ENCODE results near the gene TXLNB.
"Not testable (repeated sequence)": the region's sequence is repeated elsewhere in the genome, so short reads cannot be mapped to it uniquely, and the experiment has no call there.

Gene TXLNB

DNA sequence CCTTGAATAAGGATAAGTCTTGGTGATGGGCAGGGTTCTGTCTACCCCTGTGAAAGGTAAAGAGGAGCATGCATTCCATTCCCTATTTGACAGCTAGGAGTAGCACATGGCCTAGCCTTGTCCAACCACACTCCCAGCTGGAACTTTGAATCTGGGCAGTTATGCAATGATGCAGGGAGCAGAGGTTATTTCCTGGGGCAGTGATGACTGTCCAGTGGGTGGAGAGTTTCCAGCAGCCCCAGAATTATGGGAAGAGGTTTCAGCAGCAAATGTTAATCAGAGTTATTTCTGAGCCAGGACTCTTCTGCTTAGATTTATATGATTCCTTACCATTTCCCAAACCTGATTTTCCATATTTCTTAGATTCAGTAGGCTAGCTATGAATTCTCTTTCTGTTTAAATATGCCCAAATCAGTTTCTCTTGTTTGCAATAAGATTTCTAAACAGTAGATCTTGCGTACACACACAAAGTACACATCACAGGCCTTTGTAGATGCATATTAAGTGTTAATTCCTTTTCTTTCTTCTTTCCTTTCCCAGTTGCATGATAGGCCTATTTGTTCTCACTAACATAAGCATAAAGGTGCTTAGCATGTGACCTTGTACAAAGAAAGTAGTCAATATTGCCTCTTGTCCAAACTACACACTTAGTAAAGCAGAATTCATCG is 17.3 kb upstream of the TXLNB start:
- DNase-seq = no peak

DNA sequence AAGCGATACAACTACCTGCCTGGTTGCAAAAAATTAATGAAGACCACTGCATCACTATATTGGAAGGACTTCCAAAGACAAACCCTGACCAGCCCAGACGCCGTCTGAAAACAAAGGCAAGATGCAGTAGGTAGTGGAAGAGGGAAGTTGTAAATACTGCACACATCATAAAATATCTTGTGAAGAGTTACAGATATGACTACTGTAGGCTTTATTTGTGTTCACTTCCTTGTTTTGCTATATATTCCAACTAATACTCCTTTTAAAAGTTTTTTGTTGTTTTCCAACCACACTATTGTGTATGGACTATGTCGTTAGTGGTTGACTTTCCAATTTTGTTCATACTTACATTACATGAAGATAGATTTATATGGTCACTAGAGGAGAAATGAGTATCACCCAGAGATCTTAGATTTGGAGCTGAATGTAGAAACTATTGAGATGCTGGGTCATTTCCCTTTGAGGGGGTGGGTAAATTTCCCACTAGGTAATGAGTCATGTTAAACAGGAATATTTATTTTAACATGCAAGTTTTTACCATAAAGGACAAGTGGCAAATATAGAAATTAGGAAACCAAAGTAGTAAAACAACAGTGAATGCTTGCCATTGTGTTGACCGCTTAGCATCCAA is 16.6 kb upstream of the TXLNB start:
- DNase-seq = no peak

DNA sequence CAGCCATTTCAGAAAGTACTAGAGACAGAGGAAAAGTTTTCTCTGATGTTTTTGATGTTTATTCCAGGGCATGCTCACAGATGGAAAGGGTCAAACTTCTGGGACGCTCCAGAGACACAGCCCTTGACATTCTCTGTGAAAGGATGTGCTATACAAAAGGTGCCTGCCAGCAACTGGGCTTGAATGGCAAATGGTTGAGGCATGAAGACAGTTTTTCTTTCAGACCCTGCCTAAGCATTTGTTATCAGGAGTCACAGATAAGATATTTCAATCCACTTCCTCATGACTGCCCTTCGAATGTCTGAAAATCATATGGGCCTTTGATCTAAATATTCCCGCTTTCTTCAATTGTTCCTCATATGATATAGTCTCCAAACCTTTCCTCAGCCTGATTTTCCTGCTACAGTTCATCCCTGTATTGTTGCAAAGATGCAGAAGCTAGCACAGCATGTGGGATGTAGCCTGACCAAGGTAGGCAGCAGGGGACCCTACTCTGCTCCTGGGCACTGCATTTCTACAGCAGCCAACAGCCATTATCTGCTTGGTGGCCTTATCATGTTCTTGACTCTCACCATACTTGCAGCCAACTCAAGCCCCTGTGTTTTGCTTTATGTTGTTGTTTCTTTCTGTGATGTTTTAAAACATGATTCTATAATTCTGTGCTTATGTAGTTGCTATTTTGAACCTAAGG is 14.6 kb upstream of the TXLNB start:
- DNase-seq = no peak

DNA sequence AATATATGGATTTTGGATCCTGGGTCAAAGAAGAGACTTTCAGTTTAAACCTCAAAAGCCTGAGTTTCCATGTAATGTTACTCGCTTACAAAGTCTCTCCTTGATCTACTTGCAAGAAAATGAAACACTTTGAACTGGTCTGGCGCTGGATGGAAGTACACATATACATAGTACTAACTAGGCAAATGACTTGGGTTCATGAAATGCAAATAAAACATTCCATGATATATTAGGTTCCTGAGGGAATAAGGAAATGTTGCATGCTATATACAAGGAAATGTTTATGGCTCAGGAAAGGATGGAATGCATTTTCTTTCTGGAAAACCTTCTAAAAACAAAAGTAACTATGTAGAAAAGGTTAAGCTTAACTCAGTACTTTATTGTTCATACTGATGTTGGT is 11.4 kb upstream of the TXLNB start:
- DNase-seq = no peak

DNA sequence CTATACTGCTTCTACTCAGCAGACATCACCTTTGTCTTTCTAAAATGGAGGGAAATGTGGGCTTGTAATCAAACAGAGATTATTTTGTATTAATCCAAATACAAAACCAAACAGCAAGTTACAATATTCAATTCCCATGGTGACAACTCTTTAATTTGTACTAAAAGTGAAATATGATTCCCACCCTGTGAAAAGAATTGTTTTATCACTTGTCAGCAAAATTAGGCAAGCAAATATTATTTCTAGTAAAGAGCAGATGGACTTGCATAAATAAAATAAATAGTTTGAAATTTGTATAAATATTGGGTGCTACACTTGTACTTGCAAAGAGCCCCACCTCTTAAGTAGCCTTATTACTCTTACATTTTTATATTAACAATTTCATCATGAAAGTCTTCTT is 6.1 kb upstream of the TXLNB start:
- no peak for DNase-seq

DNA sequence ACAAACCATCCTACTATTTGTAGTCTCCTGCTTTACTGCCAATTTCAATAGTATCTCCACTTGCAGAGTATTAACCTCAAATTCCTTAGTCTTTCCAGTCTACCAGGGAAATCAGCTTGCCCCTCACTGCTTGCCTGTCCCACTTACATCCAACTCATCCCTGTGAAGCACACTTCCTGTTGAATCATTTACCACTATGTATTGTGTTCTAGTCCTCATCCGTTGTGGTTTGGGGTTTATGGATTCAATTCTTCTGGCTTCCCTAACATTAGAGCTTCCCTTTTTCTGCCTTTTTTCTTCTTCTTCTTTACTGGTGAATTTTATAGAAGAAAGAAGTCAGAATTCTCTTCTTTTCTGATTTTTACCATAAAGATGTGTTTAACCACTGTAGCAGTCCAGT is 5.1 kb upstream of the TXLNB start:
- DNase-seq = no peak

DNA sequence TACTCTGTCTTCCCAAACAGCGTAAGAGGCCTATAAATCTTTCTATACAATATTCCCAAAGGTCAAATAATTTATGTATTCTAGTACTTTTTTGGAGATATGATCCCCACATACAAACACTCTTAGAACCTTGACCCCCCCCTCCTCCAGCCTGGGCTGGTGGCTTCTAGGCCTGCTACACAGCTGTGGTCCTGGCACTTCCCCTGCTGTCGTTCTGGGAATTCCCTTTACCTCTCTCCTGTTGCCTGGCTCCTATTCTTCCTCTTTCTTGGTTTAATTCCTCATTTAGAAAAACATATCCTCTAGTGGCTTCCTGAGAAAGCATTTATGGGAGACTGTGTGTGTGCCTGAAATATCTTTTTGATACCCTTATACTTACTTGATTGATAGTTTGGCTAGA is 4.1 kb upstream of the TXLNB start:
- no peak for DNase-seq

DNA sequence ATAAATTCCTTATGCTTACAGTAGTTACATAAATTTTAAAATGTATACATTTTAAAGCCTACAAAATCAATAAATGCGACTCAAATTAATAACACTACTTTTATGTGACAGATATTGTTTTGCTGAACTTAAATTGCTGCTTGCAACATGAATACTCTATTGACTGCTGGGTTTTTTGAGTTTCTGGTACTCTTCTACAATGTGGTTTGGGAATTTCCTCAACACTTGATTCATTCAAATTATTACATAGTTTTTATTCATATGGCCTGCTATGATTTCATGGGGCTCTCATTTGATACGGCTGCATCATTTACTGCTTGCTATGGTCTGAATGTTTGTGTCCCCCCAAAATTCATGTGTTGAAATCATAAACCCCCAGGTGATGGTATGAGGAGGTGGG is 2.3 kb upstream of the TXLNB start:
- no peak for DNase-seq

DNA sequence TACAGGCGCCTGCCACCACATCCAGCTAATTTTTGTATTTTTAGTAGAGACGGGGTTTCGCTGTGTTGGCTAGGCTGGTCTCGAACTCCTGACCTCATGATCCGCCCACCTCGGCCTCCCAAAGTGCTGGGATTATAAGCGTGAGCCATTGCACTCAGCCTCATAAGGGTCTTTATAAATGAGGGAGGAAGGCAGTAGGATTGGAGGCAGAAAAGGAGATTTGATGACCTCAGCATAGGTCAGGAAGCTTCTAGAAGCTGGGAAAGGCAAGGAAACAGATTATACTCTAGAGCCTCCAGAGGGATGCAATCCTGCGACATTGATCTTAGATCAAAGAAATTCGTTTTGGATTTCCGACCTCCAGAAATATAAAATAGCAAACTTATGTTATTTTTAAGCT is 1.4 kb upstream of the TXLNB start:
- not testable (repeated sequence) for DNase-seq

DNA sequence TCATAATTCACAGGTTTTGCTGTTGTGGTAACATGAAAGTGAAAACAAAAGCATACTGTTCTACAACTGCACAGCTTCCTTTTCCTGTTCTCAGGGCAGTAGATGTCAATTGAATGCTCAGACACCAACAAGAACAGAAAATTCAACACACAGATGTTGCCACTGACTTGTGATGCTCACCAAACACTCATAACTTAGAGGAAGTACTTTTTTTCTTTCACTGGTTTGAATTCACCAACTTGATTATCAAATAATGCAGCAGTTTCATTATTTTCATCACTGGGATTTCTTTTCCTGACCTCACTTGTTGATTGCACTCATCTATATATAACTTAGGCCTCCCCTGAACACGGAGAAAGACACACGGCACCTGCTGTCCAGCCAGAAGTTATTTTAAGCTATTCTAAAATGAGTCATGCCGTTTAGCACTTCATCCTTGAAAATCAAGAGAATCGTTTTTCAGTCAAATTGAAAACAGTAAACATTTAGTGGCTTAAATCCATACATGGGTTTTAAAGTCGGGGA is 949 bp downstream of the TXLNB start:
- no peak for DNase-seq

DNA sequence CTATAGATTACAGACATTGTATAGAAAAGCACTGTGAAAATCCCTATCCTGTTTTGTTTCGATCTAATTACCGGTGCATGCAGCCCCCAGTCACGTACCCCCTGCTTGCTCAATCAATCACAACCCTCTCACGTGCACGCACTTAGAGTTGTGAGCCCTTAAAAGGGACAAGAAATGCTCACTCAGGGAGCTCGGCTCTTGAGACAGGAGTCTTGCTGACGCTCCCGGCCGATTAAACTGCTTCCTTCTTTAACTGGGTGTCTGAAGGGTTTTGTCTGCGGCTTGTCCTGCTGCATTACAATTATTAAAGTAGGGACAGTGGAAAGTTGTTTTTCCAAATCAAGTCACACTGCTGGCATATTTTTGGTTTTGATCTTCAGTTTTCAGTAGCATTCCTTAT is 2.6 kb downstream of the TXLNB start:
- no peak for DNase-seq

DNA sequence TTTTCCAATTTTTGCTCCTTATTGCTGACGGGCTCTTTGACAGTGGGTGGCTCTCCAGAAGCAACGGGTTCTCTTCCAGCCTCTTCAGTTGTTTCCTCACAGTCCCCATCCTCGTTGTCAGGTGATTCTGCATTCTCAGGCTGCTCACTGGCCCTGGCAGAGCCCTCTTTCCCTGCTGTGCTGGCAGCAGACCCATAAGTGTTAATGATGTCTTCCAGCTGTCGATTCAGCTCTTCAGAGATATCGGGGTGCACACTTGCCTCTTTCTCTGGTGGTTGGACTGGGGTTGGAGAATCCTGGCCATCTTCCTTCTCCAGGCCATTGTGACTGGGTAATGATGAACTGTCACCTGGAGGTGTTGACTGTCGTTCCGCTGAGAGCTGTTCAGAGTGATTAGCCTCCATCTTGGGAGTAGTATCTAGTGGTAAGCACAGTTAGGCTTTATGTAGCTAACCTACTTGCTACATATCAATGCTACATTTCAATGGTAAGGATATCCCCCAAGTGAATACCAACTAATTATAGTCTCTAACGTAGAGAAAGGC is 3.2 kb downstream of the TXLNB start:
- DNase-seq = no peak

DNA sequence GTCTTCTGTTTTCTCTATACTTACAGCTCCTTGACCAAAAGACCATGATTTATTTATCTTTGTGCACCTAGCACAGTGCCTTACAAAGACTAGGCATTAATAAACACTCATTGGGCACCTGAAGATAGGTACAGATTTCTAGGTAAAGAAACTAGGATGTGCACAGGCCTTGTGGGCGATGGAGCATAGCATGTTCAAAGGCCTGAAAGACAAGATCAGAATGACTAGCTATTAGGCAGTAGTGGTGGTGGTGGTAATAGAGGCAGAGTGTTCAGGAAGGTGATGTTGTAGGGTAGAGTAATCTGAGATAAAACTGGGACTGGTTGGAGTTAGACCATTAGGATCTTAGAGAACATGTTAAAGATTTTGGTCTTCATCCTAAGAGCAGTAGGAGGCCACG is 3.9 kb downstream of the TXLNB start:
- no peak for DNase-seq

DNA sequence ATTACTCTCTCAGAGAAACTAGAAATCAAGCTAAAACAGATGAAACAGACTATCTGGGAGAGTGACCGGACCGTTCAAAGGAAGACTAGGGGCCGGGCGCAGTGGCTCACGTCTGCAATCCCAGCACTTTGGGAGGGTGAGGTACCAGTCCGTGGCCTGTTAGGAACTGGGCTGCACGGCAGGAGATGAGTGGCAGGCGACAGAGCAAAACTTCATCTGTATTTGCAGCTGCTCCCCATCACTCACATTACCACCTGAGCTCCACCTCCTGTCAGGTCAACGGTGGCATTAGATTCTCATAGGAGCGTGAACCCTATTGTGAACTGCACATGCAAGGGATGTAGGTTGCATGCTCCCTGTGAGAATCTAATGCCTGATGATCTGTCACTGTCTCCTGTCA is 5.4 kb downstream of the TXLNB start:
- not testable (repeated sequence) for DNase-seq

DNA sequence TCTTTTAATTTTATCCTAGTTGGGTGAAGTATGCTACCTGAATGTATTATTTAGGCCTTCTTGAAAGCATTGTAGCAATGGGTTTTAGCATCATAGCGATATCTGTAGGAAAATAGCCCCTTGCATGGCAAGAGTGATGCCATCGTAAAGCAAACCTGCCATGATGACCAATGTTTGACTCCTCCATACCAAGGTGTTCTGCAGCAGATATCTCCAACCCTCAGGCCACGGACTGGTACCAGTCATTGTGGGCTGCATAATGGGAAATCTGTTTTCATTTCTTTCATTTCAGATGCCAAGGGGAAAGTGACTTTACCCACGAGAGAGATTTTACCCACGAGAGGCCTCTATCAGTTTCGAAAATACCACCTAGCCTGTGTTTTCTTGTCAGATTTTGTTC is 6.2 kb downstream of the TXLNB start:
- no peak for DNase-seq

DNA sequence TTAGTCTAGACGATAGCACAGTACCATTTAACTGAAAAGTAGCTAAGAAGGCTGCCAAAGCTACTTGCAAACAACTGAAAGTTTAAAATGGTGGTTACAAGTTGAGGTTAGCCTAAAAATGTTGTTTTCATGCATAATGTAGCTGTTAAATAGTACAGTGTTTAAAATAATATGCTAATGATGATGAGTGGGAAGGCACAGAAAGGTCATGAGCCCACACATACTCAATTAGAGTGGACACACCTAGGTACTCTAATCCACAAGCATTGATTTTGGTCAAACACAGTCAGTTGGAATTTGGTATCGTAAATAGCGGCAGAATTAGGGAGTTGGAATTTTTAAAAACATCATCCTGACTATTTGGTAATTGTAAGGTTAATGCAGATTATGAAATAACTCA is 7.0 kb downstream of the TXLNB start:
- no peak for DNase-seq

DNA sequence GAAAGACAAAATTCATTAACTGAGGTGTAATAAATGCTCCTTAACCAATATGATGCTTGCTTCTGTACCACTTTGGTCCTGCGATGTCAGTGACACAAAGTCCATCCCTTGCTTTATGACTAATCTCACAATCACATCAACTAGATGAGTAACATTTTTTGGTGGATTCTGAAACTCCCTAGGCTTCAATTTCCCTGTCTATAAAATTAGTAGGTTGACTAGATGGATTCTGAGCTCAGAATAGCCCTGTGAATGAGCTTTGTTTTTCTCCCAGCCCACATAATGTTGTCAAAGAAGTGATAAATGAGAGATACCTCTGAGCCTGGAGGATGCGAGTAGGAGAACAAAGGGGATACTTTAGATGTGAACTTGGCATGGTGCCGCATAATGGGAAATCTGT is 9.1 kb downstream of the TXLNB start:
- DNase-seq = no peak

DNA sequence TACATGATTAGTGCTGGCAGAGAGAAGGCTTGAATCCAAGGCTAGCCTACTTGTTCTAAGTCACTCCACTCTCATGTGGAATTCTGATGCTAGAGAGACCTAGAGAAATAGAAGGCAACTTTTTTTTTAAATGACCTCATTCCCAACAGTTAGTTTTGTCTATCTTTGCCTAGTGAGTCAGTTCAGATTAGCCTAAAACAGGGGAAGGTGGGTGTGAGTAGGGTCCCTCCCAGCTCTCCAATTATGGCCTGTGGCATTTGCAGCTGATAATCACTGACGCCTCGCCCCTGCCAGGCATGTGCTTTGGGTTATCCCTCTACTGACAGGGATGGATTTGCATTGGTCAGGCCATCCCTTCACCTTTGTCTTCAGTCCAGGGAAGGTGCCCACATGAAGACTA is 13.6 kb downstream of the TXLNB start:
- no peak for DNase-seq

DNA sequence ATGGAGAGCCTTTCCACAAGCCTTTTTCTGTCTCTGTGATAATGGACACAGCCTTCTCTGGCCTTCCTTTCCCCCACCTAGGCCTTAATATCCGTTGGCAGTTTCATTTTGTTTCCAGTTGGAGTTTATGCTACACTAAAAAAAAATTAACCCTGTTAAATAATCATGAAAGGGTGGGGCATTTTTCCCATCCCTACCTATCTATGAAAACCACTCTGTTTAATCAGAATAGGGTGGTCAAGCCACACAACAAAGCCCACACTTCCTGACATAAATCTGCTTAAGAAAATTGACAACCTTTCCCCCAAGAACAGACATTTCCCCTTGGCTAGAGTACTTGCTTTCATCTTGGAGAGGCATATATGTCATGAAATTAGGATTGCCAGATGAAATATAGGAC is 14.2 kb downstream of the TXLNB start:
- DNase-seq = no peak

DNA sequence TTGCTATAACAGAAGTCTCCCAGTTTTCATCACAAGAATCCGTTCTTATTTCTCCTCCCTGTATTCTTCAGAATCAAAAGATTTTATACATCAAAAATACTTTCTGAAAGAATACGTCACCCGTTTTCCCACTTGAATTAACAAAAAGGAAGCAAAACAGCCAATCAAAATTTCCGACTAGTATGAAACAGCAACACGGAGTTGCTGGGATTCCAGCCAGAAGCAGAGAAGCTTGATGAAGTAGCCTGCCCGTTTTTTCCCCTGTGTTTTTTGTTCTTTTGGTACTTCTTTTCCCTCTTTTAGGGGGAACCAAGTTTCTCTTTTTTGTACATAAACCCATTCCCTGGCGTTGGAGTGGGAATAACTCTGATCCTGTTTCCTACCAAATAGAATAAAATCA is 14.6 kb downstream of the TXLNB start:
- DNase-seq = no peak

DNA sequence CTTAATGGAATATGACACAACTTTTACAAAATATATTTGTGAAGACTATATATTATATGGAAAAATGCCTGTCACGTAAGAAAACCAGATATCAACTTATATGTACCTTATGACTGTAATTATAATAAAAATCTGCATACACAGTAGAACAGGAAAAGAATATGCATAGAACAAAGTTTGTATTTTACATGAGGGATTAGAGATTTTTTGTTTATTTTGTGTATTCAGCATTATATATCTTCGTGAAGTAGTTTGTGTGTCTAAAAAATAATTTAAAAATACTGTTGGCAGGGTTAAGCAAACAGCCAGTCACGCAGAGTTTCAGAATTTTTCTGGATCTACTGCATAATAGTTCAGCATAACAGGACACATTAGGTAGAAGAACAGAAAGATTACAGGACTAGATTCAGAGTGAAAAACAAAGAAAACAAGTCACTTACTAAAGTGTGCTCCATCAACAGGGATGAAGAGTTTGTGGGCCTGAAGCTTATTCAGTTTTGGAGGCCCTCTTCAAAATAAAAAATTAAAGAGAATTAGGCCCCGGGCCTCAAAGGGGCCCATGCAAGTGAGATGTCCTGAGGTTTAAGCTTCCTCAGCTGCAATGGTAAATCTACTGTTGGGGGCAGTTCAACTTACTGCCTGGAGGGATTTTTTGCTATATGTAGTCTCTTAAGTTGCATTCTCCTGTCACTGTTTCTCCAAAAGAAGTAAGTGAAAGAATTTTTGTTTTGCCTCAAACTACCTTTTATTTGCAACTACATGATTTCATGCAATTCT is 16.3 kb downstream of the TXLNB start:
- DNase-seq = no peak

DNA sequence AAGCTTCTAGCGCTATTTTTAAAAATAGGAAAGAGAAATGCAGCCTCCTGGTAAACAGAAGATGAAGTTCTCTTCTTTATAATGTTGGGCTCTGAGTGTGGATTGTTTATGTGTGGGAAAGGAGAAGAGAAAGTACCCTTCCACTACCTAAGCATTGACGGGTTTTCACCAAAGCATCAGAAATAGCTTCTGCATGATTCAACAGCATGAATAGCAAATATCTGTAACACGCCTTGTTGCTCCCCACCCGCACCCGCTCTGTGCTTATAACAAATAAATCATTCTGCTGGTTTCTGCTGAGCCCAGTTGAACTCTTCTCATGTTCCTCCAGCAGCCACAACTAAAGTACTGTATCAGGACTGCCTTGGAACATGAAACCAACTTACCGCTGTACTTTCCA is 20.7 kb downstream of the TXLNB start:
- DNase-seq = no peak

DNA sequence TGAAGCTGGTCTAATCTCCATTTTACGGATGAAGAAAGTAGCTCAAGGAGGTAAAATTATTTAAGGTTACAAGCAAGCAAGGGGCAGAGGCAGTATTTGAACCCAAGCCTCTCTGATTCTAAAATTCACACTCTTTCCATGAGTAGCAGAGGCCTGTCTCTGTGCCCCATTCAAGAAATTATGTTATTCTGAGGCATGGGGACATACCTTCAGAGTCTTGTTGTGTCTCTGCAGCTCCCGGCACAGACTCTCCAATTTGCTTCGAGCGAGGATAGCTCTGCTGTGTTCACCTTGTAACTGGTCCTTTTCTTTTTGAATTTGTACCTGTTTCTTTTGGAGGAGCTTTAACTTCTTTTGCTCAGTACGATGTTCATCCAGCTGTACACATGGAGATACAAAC is 21.5 kb downstream of the TXLNB start:
- DNase-seq = no peak

All from NCI-H510A (cell line).